Natural killer cell (primary cell): ENCODE data around the gene KRT13. TPM values are rescaled to one million over a fixed set of nuclear protein-coding genes. Genes with fewer than 3 reads are reported as not detected.
A peak's percentile ranks its signal among the peaks of the same experiment; 100 is the strongest.

Experiments
- ATAC-seq, 3 donors: fragments of 150-1000 bp in 2 of 3; fragments of 200-7000 bp in 1 of 3; cut with Tn5 transposase; 1 replicate in 1 of 3; 2 replicates in 2 of 3; pipeline ENCODE4 v1.10.0; 2021; ENCODE audit warnings: mild to moderate bottlenecking in 2 of 3, moderate library complexity in 2 of 3
- DNase-seq, 2 donors: peaks; one replicate each; pipeline versions ENCODE4 v3.0.0 to v3.0.0-alpha.2; 2013 to 2021; ENCODE audit warnings: mixed read lengths in 1 of 2
- H3K27ac ChIP-seq: one replicate; pipeline ENCODE4 v1.5.1; 2013; ENCODE audit warnings: mild to moderate bottlenecking, low read length
- H3K27me3 ChIP-seq: one replicate; pipeline ENCODE4 v1.6.1; 2013; ENCODE audit warnings: low read length; ENCODE audit not compliant: control insufficient read depth, insufficient read depth
- H3K36me3 ChIP-seq: one replicate; pipeline ENCODE4 v1.6.1; 2013; ENCODE audit warnings: low read length; ENCODE audit not compliant: control insufficient read depth, insufficient read depth
- H3K4me1 ChIP-seq: one replicate; pipeline ENCODE4 v1.6.1; 2013; ENCODE audit warnings: low read length; ENCODE audit not compliant: control insufficient read depth, insufficient read depth
- H3K4me3 ChIP-seq: one replicate; pipeline ENCODE4 v1.5.1; 2013; ENCODE audit warnings: low read length
- H3K9me3 ChIP-seq: one replicate; pipeline ENCODE4 v1.6.1; 2013; ENCODE audit warnings: low read length; ENCODE audit not compliant: control insufficient read depth, insufficient read depth
- H3K27ac Mint-ChIP-seq, 2 donors: one replicate each; pipeline ENCODE4 v1.8.0; 2022; ENCODE audit warnings: mild to moderate bottlenecking in 2 of 2, mixed read lengths in 2 of 2, moderate library complexity in 1 of 2
- H3K27me3 Mint-ChIP-seq, 2 donors: one replicate each; pipeline ENCODE4 v1.8.0; 2022; ENCODE audit warnings: low read depth in 2 of 2, mixed read lengths in 2 of 2
- H3K36me3 Mint-ChIP-seq: one replicate; pipeline ENCODE4 v1.8.0; 2022; ENCODE audit warnings: mixed read lengths
- H3K4me1 Mint-ChIP-seq, 2 donors: one replicate each; pipeline ENCODE4 v1.8.0; 2022; ENCODE audit warnings: mixed read lengths in 2 of 2
- H3K4me3 Mint-ChIP-seq: one replicate; pipeline ENCODE4 v1.8.0; 2022; ENCODE audit warnings: mild to moderate bottlenecking, moderate library complexity, mixed read lengths
- H3K9me3 Mint-ChIP-seq, 2 donors: one replicate each; pipeline ENCODE4 v1.8.0; 2022; ENCODE audit warnings: mixed read lengths in 2 of 2
- CTCF ChIP-seq: fragments of 200-600 bp; IDR thresholded peaks from one replicate; pipeline ENCODE4 v1.8.0; 2022; ENCODE audit warnings: antibody characterized with exemption
- WGBS: methylation state at CpG from one replicate; pipeline ENCODE4 v1.1.7; 2013; ENCODE audit warnings: missing lambda C conversion rate; ENCODE audit not compliant: insufficient coverage; 5-methylcytosine and 5-hydroxymethylcytosine counted together
- intact Hi-C: fragments of 100-400 bp; cut with micrococcal nuclease; formaldehyde crosslinking; loops from one replicate; pipeline ENCODE4 v1.14.2; 2022
- total RNA-seq, 4 donors: library from RNA; stranded (reverse); fragments of 120-200 nt in 1 of 4; gene quantifications; one replicate each; pipeline versions ENCODE4 v1.2.3 to v1.2.4, GENCODE V29; 2013 to 2022

The KRT13 gene
- total RNA-seq, 3 donors from 2014 or later (not counting 1 experiment from before 2014, with no cell fraction given) = not detected

DNA sequence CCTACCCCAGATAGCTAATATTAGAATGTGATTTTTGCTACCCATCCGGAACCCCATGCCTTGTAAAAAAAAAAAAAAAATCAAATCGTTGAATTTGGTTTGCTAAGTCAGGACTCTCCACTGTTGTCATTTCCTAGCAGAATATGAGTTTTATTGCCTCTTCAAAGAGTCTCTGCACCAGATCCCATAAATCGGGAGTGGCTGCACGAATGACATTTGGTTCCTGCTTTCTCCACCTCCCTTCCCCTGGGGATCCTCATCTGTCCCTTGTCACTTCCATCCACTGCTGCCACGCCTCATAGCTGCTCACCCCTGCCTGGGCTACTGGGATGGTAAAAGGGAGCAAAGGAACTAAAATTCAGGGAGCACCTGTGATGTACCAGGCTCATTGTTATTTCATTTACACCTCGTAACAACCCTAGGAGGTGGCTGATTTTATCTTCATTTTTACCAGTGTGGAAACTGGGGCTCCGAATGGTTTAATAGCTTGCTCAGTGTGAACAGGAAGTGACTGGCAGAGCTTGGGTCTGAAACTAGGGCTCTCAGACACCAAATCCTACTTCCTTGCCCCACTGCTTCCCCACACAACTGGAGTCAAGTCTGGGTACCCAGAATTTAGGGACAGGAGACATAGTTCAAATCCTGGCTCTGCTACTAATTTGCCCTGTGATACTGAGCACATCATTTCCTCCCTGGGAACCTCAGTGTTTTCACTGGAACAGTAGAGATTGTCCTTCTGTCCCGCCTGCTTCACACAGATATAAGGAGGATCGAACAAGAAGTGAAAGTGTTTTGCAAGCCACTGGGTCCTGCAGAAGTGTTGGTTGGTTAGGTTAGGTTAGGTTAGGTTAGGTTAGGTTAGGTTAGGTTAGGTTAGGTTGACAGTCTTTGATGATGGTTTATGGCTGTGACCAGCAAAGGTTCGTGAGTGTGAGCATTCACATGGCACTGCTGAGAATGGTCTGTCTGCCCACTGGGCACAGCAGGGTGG, 15.1 kb downstream of the KRT13 start:
- H3K27ac Mint-ChIP-seq = no peak overlapping the region
- H3K9me3 ChIP-seq = no peaks in the 10 kb centered on the region
- no peaks in the 10 kb centered on the region for H3K27me3 ChIP-seq
- intact Hi-C loops = no loop called here
- DNase-seq (no peak), ATAC-seq (no peak)
- H3K4me1 ChIP-seq = peaks cover 5% of the 10 kb centered on the region
- no peak overlapping the region for H3K27ac ChIP-seq
- H3K27me3 Mint-ChIP-seq = no peaks in the 10 kb centered on the region
- no peaks in the 10 kb centered on the region for H3K9me3 Mint-ChIP-seq
- no peak overlapping the region for H3K4me3 ChIP-seq
- H3K36me3 Mint-ChIP-seq = no peaks in the 10 kb centered on the region
- WGBS = 55% methylated on average over 10 of the region's 10 CpGs
- H3K4me3 Mint-ChIP-seq = no peak overlapping the region
- TF ChIP-seq CTCF = no peak
- H3K36me3 ChIP-seq = no peaks in the 10 kb centered on the region
- H3K4me1 Mint-ChIP-seq = no peaks in the 10 kb centered on the region

GRCh38 chr17:41489531-41489930, 15.9 kb downstream of the KRT13 start, which contains the start of gene KRT36:
Gene KRT36, minus strand, starts transcription at chr17:41489910. Its CDS starts 46 bp downstream, at chr17:41489864.
- no peaks in the 10 kb centered on the region for H3K36me3 Mint-ChIP-seq
- H3K4me3 ChIP-seq = no peak within 1 kb of the TSS
- WGBS = 91% methylated on average over 12 of the region's 12 CpGs

DNA sequence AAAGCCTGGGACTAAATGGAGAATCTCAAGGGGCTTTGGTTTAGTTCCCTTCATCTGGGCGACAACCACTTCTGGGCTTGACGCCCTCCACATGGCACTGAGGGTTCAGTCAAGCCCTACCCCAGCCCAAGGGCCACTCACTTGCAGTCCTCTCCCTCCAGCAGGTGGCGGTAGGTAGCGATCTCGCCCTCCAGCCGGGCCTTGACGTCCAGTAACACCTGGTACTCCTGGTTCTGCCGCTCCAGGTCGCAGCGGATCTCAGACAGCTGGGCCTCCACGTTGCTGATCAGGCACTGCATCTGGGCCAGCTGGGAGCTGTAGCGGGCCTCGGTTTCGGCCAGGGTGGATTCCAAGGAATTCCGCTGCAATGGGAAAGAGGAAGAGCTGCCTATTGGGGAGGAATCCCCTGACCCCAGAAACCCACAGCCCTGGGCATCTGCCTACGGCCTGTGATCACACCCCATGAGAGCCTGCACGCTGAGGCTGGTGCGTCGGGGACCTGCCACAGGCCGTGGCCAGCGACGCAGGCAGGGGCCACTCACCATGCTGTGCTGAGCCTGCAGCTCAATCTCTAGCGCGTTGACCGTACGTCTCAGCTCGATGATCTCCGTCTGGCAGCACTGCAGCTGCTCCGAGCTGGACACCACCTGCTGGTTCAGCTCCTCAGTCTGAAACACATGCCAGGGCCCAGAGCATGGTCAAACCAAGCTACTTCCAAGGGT, 18.4 kb downstream of the KRT13 start:
- Mint-ChIP-seq H3K27me3 (peaks cover 2 to 6% of the 10 kb centered on the region in 2 donors), H3K9me3 (no peaks in the 10 kb centered on the region), H3K36me3 (no peaks in the 10 kb centered on the region), H3K27ac (no peak overlapping the region), H3K4me1 (no peaks in the 10 kb centered on the region), H3K4me3 (no peak overlapping the region)
- no peaks in the 10 kb centered on the region for H3K9me3 ChIP-seq
- intact Hi-C loops = no loop called here
- H3K4me3 ChIP-seq = no peak overlapping the region
- H3K36me3 ChIP-seq = no peaks in the 10 kb centered on the region
- H3K27me3 ChIP-seq = no peaks in the 10 kb centered on the region
- ATAC-seq (peak in 2 of 3 donors; percentile 31 to 37), DNase-seq (peak in 1 of 2 donors; percentile 40)
- H3K4me1 ChIP-seq = peaks cover 5% of the 10 kb centered on the region
- 65% methylated on average over 29 of the region's 29 CpGs for WGBS
- no peak overlapping the region for H3K27ac ChIP-seq
- TF ChIP-seq CTCF = peak; percentile 47

More at GRCh38 chr17:41489531-41489930, 15.9 kb downstream of the KRT13 start, which contains the start of gene KRT36:
- DNase-seq (no peak), ATAC-seq (no peak)
- Histone ChIP-seq H3K4me1 (peaks cover 5% of the 10 kb centered on the region), H3K27ac (no peak within 1 kb of the TSS), H3K9me3 (no peaks in the 10 kb centered on the region), H3K36me3 (no peaks in the 10 kb centered on the region), H3K27me3 (no peaks in the 10 kb centered on the region)
- TF ChIP-seq CTCF = no peak
- Mint-ChIP-seq H3K27ac (no peak within 1 kb of the TSS), H3K4me3 (no peak within 1 kb of the TSS), H3K4me1 (no peaks in the 10 kb centered on the region), H3K9me3 (no peaks in the 10 kb centered on the region), H3K27me3 (peaks cover 0 to 2% of the 10 kb centered on the region in 2 donors)
- intact Hi-C loops = no loop called here
